Liver (tissue), 9 donors: ENCODE measurements around the gene ZSCAN25. TPM values are rescaled to one million over a fixed set of nuclear protein-coding genes. Genes with fewer than 3 reads are reported as not detected.
A peak's percentile ranks its signal among the peaks of the same experiment; 100 is the strongest.

ENCODE experiments used
- DNase-seq: peaks from one replicate; pipeline ENCODE4 v3.0.0-alpha.2; 2017; ENCODE audit warnings: low spot score
- H3K27ac ChIP-seq, 2 donors: one replicate each; pipeline ENCODE4 v1.7.0; 2013; ENCODE audit warnings: inconsistent platforms in 2 of 2, low read length in 2 of 2, control low read depth in 1 of 2, low read depth in 1 of 2, mild to moderate bottlenecking in 1 of 2
- H3K27me3 ChIP-seq, 4 donors: one replicate each; pipeline versions ENCODE4 v1.6.1 to v1.7.0; 2013; ENCODE audit warnings: low read length in 3 of 4, inconsistent platforms in 1 of 4, mild to moderate bottlenecking in 1 of 4, moderate library complexity in 1 of 4; ENCODE audit not compliant: control insufficient read depth in 4 of 4, insufficient read depth in 4 of 4
- H3K36me3 ChIP-seq, 4 donors: one replicate each; pipeline versions ENCODE4 v1.6.1 to v1.7.0; 2013; ENCODE audit warnings: low read length in 3 of 4, mild to moderate bottlenecking in 3 of 4, low read depth in 1 of 4, moderate library complexity in 1 of 4; ENCODE audit not compliant: control insufficient read depth in 4 of 4, insufficient read depth in 3 of 4
- H3K4me1 ChIP-seq, 4 donors: one replicate each; pipeline versions ENCODE4 v1.6.1 to v1.7.0; 2013; ENCODE audit warnings: low read length in 3 of 4, mild to moderate bottlenecking in 3 of 4, moderate library complexity in 1 of 4; ENCODE audit not compliant: control insufficient read depth in 4 of 4, insufficient read depth in 4 of 4
- H3K4me3 ChIP-seq, 3 donors: one replicate each; pipeline versions ENCODE4 v1.6.1 to v1.7.0; 2013; ENCODE audit warnings: low read length in 3 of 3, control low read depth in 1 of 3, low read depth in 1 of 3, mild to moderate bottlenecking in 1 of 3
- H3K9ac ChIP-seq, 2 donors: one replicate each; pipeline ENCODE4 v1.7.0; 2013; ENCODE audit warnings: low read length in 2 of 2, mild to moderate bottlenecking in 2 of 2, moderate library complexity in 2 of 2, control low read depth in 1 of 2, low read depth in 1 of 2
- H3K9me3 ChIP-seq, 4 donors: one replicate each; pipeline versions ENCODE4 v1.6.1 to v1.7.0; 2013; ENCODE audit warnings: low read length in 3 of 4; ENCODE audit not compliant: control insufficient read depth in 4 of 4
- ATF3 ChIP-seq: IDR thresholded peaks from 2 replicates; pipeline ENCODE4 v1.6.1; 2016; ENCODE audit warnings: antibody characterized with exemption
- CTCF ChIP-seq: fragments of 150-350 bp; IDR thresholded peaks from 2 replicates; pipeline ENCODE4 v1.5.1; 2017; ENCODE audit warnings: improper control_type of control experiment, low read depth, low read length; ENCODE audit not compliant: missing input control
- EGR1 ChIP-seq, 2 donors: IDR thresholded peaks; 2 replicates each; pipeline ENCODE4 v1.6.1; 2016 to 2018; ENCODE audit warnings: antibody characterized with exemption in 2 of 2, low read depth in 2 of 2
- FOXA1 ChIP-seq: IDR thresholded peaks from 2 replicates; pipeline ENCODE4 v1.6.1; 2016; ENCODE audit warnings: antibody characterized with exemption
- FOXA2 ChIP-seq: IDR thresholded peaks from 2 replicates; pipeline ENCODE4 v1.6.1; 2016; ENCODE audit warnings: antibody characterized with exemption
- HNF4A ChIP-seq, 2 donors: conservative IDR thresholded peaks; 2 replicates each; pipeline ENCODE4 v1.6.1; 2016; ENCODE audit warnings: antibody characterized with exemption in 2 of 2, mild to moderate bottlenecking in 2 of 2
- HNF4G ChIP-seq: IDR thresholded peaks from 2 replicates; pipeline ENCODE4 v1.6.1; 2016; ENCODE audit warnings: antibody characterized with exemption
- JUND ChIP-seq, 2 donors: IDR thresholded peaks; 2 replicates each; pipeline ENCODE4 v1.6.1; 2016; ENCODE audit warnings: antibody characterized with exemption in 2 of 2
- MAX ChIP-seq: IDR thresholded peaks from 2 replicates; pipeline ENCODE4 v1.6.1; 2016; ENCODE audit warnings: antibody characterized with exemption
- NR2F2 ChIP-seq: IDR thresholded peaks from 2 replicates; pipeline ENCODE4 v1.6.1; 2016; ENCODE audit warnings: antibody characterized with exemption
- RAD21 ChIP-seq, 2 donors: IDR thresholded peaks; 2 replicates each; pipeline ENCODE4 v1.6.1; 2016; ENCODE audit warnings: antibody characterized with exemption in 2 of 2, mild to moderate bottlenecking in 2 of 2
- RXRA ChIP-seq, 2 donors: IDR thresholded peaks; 2 replicates each; pipeline ENCODE4 v1.6.1; 2017 to 2018; ENCODE audit warnings: antibody characterized with exemption in 2 of 2, mild to moderate bottlenecking in 1 of 2
- TAF1 ChIP-seq: conservative IDR thresholded peaks from 2 replicates; pipeline ENCODE4 v1.6.1; 2016; ENCODE audit warnings: antibody characterized with exemption, mild to moderate bottlenecking
- YY1 ChIP-seq: IDR thresholded peaks from 2 replicates; pipeline ENCODE4 v1.6.1; 2016; ENCODE audit warnings: antibody characterized with exemption, mild to moderate bottlenecking
- ZBTB33 ChIP-seq: IDR thresholded peaks from 2 replicates; pipeline ENCODE4 v1.6.1; 2016; ENCODE audit warnings: antibody characterized with exemption
- WGBS: extraction: QIAGEN DNeasy Blood & Tissue Kit; methylation state at CpG from one replicate; pipeline ENCODE4 v1.1.7; 2013; 5-methylcytosine and 5-hydroxymethylcytosine counted together
- polyA plus RNA-seq, 2 donors: library from polyadenylated mRNA; stranded (reverse) in 1 of 2; unstranded in 1 of 2; fragments of 200-250 nt in 1 of 2; fragments of >200 nt in 1 of 2; fragmentation: Nextera tagmentation in 1 of 2; extraction: Ambion mirVana in 1 of 2; gene quantifications; one replicate each; pipeline versions ENCODE4 v1.2.1 to v1.2.3, GENCODE V29; 2013 to 2015
- total RNA-seq, 2 donors: library from RNA; depleted of rRNA; stranded (reverse); fragments of >200 nt; gene quantifications; one replicate each; pipeline ENCODE4 v1.2.3, GENCODE V29; 2014
- donor health status: healthy.
- donor health status: healthy.
- donor health status: healthy.
- donor health status: healthy.
- donor health status: healthy.

The ZSCAN25 gene
- total and polyA plus RNA-seq, 4 donors, result 2.3 to 11.0 (median 5.9) TPM

GRCh38 chr7:99667179-99667578 lies 50.4 kb downstream of the ZSCAN25 start:
- 69% methylated on average over 2 of the region's 2 CpGs for WGBS
- TF ChIP-seq EGR1 (IDR thresholded peaks at IDR 0.05; ENCODE audit: low read depth in 2 of 2) (peak in 1 of 2 donors; percentile 10), RXRA (IDR thresholded peaks at IDR 0.05) (no peak), CTCF (no peak), MAX (no peak), YY1 (no peak), NR2F2 (no peak), JUND (IDR thresholded peaks at IDR 0.05) (peak in 1 of 2 donors; percentile 24), ZBTB33 (no peak), HNF4G (no peak)
- peaks cover 0 to 8% (median 0%) of the 10 kb centered on the region in 4 donors for H3K9me3 ChIP-seq
- H3K4me3 ChIP-seq, result no peak overlapping the region
- no peaks in the 10 kb centered on the region for H3K27me3 ChIP-seq
- H3K4me1 ChIP-seq, result no peaks in the 10 kb centered on the region
- DNase-seq, result no peak
- H3K9ac ChIP-seq, result no peak overlapping the region
- no peak overlapping the region for H3K27ac ChIP-seq
- peaks cover 9 to 82% (median 72%) of the 10 kb centered on the region in 4 donors for H3K36me3 ChIP-seq

GRCh38 chr7:99668541-99668940 lies 51.8 kb downstream of the ZSCAN25 start:
- no peak for DNase-seq
- H3K36me3 ChIP-seq, result peaks cover 7 to 79% (median 70%) of the 10 kb centered on the region in 4 donors
- TF ChIP-seq ATF3 (peak; percentile 2), RAD21 (IDR thresholded peaks at IDR 0.05) (peak in 1 of 2 donors; percentile 3), JUND (IDR thresholded peaks at IDR 0.05) (peak in 1 of 2 donors; percentile 30), TAF1 (no peak)
- H3K4me3 ChIP-seq, result no peak overlapping the region
- no peak overlapping the region for H3K9ac ChIP-seq
- 92% methylated on average over 8 of the region's 8 CpGs for WGBS
- peaks cover 0 to 4% (median 0%) of the 10 kb centered on the region in 4 donors for H3K9me3 ChIP-seq
- no peaks in the 10 kb centered on the region for H3K4me1 ChIP-seq
- H3K27me3 ChIP-seq, result no peaks in the 10 kb centered on the region
- no peak overlapping the region for H3K27ac ChIP-seq

- Histone ChIP-seq H3K4me1 (no peaks in the 10 kb centered on the region), H3K9ac (no peak overlapping the region), H3K36me3 (peaks cover 8 to 79% (median 71%) of the 10 kb centered on the region in 4 donors), H3K27me3 (no peaks in the 10 kb centered on the region), H3K4me3 (no peak overlapping the region), H3K27ac (no peak overlapping the region), H3K9me3 (no peaks in the 10 kb centered on the region)
- no peak for TF ChIP-seq RAD21 (IDR thresholded peaks at IDR 0.05)
- no peak for TF ChIP-seq FOXA2
- TF ChIP-seq HNF4A (conservative IDR thresholded peaks at IDR 0.05), result no peak
- TF ChIP-seq FOXA1, result no peak
- peak in 1 of 2 donors; percentile 12 for TF ChIP-seq EGR1 (IDR thresholded peaks at IDR 0.05; ENCODE audit: low read depth in 2 of 2)
- TF ChIP-seq MAX, result no peak
- no peak for TF ChIP-seq ZBTB33
- peak; percentile 7 for TF ChIP-seq ATF3
- TF ChIP-seq JUND (IDR thresholded peaks at IDR 0.05), result no peak
- 76% methylated on average over 3 of the region's 3 CpGs for WGBS
- DNase-seq, result no peak
These were observed 53.0 kb downstream of the ZSCAN25 start for GRCh38 chr7:99669782-99670181.
